NCI-H2196 (cell line): ENCODE measurements around the gene RELCH.
"Not testable (repeated sequence)": the region's sequence is repeated elsewhere in the genome, so short reads cannot be mapped to it uniquely, and the experiment has no call there.

Source experiments
- DNase-seq: peaks from one replicate; lab custom pipeline; 2025; ENCODE audit not compliant: unreplicated experiment; lab: John Stamatoyannopoulos, UW

RELCH gene, protein sequence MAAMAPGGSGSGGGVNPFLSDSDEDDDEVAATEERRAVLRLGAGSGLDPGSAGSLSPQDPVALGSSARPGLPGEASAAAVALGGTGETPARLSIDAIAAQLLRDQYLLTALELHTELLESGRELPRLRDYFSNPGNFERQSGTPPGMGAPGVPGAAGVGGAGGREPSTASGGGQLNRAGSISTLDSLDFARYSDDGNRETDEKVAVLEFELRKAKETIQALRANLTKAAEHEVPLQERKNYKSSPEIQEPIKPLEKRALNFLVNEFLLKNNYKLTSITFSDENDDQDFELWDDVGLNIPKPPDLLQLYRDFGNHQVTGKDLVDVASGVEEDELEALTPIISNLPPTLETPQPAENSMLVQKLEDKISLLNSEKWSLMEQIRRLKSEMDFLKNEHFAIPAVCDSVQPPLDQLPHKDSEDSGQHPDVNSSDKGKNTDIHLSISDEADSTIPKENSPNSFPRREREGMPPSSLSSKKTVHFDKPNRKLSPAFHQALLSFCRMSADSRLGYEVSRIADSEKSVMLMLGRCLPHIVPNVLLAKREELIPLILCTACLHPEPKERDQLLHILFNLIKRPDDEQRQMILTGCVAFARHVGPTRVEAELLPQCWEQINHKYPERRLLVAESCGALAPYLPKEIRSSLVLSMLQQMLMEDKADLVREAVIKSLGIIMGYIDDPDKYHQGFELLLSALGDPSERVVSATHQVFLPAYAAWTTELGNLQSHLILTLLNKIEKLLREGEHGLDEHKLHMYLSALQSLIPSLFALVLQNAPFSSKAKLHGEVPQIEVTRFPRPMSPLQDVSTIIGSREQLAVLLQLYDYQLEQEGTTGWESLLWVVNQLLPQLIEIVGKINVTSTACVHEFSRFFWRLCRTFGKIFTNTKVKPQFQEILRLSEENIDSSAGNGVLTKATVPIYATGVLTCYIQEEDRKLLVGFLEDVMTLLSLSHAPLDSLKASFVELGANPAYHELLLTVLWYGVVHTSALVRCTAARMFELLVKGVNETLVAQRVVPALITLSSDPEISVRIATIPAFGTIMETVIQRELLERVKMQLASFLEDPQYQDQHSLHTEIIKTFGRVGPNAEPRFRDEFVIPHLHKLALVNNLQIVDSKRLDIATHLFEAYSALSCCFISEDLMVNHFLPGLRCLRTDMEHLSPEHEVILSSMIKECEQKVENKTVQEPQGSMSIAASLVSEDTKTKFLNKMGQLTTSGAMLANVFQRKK

DNA sequence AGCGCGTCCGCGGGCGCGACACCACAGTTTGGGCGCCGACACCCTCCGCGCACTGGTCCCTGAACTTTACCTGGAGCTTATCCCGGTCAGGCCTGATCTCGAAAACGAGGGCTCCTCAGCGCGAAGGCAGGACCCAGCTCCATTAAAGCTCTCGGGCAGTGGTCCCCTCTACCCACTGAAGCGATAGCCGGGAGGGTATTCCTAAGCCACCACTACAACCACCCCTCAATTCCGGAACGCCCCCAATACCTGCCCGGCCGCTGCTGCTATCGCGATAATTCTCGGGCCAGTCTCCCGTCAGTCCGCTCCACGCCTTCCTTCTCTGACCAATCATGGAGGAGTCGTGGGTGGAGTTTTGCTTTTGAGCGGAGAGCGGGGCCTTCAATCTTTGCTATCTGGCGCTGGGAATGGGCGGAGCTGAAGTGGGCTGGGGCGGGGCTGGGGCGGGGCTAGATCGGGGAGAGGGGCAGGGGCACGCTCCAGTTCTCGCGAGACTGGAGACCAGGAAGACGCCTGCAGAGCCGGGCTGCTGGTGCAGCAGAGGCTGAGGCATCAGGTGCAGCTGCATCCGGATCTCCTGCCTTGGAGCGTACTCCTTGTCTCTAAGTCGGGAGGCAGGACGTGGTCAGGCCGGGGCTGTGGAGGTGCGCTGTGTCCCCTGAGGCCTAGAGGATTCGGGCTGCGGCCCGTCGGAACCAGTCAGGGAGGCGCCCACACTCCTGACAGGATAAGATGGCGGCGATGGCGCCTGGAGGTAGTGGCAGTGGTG is at the start of gene RELCH, which contains the start of gene PIGN:
Gene RELCH, plus strand, starts transcription at position 482 of the 769 bp plus-strand sequence. Its CDS starts 251 bp downstream, at position 733.
Gene PIGN, minus strand, starts transcription at position 283 of the 769 bp plus-strand sequence. CDS start 25,703 bp downstream, outside the sequence.
- peak; percentile 97 for DNase-seq

DNA sequence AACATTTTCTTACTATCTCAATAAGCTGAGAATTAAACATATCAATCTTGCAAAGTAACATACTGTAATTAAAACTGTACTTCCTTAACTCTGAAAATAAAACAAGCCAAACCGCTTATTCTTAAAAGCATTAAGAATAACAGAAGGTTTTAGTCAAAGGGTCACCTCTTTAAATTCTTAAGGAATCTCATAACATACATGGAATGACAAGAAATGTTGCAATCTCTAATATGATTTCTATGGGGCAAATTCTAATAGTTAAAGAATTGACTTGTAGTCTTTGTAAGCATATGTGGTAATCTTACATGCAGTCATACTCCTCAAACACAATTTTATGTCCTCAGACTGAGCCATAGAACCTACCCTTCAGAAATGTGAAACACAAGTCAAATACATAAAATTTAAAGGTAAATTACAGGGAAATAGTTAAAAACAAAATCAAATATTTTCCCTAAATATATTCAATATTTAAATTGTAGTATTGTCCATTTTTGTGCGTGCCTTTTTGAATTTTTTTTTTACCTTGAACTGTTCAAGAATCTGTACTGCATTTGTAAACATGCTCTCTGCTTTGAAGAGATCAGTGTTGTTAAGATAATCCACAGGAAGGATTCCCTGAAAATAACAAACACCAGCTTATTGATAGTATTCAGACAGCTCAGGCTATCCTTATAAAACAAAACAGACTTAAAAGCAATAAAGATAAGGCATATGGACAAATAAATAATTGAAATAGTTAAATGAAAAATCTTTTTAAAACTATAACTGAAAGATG is 48.4 kb upstream of the RELCH start:
- DNase-seq = no peak

DNA sequence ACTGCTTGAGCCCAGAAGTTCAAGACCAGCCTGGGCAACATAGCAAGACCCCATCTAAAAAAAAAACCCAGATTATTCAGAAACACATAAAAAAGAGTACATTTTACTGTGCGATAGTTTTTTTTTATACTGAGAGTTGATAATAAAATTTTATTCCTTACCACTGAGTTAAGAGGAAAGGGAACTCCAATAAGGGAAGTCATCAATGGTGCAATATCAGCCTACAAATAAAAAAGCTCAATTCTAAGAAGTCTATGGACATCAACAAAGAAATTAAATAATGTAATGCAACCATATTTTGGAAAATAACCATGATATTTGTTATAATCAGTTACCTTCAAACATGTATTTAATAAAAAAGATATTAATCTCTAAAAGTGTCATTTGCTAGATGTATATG is 46.8 kb upstream of the RELCH start:
- no peak for DNase-seq

DNA sequence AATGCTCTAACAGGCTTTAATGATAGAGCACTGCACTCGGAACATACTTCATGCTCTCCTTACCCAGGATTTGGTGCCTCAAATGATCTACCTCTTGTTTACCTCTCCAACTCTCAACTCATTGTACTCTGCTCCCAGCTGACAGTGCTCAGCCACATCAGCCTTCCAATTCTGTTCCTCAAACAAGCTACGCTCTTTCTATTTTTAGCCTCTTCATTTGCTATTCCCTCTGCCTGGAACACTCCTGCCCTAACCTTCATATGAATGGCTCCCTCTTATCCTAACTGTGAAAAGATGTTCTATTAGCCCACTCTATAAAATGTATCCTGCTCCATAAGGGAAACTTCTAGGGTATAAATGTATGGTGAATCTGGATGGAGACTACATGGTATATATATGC is 42.7 kb upstream of the RELCH start:
- no peak for DNase-seq

DNA sequence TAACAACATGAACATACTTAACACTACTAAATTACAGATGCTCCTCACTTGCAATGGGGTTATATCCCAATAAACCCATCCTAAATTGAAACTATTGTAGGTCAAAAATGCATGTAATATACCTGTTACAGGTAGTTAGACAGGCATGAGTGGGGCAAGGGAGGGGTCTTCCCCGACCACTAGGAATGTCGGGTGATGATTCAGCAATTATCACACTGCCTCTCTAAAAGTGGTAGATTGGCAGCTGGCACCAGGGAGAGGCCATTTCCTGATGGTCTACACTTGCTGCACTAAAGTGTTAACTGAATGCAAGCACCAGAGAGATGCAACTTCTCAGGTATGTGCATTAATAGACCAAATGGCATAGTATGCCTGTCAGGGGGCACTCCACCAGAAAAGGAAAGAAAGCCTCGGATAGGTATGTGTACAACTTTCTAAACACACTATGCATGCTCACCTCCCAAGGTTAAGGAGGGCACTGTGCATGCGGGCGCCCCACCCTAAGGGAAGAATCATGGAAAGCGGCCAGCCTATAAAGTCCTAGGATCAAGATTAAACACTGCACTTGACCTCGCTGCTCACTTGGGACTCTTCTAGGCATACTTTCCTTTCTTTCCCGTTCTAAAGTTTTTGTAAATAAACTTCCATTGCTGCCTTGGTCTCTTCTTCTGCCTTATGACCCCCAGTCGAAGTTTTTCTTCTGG is 35.8 kb upstream of the RELCH start:
- no peak for DNase-seq

DNA sequence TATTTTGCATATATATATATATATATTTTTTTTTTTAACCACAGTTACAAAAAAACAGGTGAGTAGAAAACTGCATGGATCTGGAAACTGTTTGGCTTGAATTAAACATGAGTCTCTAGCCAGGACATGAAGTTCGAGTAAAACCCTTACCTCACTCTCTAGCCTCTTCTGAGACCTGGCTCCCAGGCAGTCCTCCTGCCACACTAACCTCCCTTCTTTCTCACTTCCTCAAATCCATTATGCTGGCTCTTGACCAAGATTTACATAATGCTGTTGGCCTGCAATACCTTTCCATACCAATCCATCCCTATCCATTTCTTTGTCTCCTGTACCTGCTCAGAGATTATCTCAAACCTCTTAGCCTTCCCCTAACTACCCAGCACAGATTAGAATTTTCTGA is 34.2 kb upstream of the RELCH start:
- DNase-seq = no peak

DNA sequence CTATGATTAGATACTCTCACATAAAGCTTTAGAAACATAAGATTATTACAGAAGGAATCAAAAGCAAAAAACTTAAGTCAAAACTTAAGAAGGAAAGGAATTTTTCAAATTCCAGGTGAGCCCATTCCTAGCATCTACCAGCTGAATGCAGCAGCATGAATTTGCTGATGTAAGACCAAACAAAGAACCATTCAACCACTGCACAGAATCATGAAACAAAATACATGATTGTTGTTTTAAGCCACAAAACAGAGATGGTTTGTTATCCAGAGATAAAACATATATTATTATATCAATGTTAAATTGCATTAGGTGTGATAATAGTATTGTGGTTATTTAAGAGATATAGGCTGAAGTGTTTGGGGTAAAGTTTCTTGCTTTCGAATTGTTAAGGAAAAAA is 29.2 kb upstream of the RELCH start:
- DNase-seq = no peak

DNA sequence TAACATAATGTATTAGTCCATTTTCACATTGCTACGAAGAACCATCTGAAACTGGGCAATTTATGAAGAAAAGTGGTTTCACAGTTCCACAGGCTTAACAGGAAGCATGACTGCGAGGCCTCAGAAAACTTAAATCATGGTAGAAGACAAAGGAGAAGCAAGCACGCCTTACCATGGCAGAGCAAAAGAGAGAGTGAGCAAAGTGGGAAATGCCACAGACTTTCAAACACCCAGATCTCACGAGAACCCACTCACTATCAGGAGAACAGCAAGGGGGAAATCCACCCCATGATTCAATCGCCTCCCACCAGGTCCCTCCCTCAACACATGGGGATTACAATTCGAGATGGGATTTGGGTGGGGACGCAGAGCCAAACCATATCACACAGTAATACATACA is 22.7 kb upstream of the RELCH start:
- no peak for DNase-seq

DNA sequence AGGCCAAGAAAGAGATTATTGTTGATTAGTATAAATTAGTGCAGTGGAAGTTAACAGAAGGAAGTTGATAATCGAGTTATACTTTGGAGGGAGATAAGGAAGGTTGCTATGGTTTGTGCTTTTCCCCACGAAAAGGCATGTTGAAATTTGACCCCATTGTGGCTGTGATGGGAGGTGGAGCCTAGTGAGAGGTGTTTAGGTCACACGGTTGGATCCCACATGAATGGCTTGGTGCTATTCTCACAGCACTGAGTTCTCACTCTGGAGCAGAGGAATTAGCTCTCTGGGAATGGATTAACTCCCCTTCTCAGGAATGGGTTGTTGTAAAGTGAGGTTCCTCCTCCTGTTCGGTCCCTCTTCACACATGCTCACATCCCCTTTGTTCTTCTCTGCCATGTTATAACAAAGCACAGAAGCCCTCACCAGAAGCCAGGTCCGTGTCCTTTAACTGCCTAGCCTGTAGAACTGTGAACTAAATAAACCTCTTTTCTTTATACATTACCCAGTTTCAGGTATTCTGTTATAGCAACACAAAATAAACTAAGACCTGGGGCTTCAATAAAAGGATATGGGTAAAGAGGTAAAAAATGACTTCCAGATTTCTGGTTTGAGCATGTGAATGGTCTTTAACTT is 22.1 kb upstream of the RELCH start:
- no peak for DNase-seq

DNA sequence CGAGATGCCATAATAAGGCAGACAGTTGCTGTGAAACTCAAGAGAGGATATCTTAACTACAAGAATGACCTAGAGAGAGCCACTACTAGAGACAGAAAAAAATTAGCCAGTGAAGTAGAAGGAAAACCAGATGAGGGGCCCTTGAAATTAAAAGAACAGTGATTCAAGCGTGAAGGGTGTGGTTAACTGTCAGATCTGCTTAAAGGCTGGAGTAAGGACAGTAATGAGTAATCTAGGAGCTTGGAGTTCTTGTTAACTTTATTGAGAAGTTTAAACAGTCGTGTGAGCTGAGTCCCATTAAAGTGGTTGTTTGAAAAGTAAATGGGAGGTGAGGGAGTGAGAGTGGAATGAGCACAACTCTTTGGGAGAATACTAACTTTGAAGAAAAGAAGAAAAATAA is 21.5 kb upstream of the RELCH start:
- no peak for DNase-seq

DNA sequence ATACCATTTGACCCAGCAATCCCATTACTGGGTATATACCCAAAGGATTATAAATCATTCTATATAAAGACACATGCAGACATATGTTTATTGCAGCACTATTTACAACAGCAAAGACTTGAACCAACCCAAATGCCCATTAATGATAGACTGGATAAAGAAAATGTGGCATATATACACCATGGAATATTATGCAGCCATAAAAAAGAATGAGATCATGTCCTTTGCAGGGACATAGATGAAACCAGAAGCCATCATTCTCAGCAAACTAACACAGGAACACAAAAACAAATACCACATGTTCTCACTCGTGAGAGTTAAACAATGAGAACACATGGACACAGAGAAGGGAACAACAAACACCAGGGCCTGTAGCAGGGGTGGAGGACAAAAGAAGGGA is 20.5 kb upstream of the RELCH start:
- not testable (repeated sequence) for DNase-seq

DNA sequence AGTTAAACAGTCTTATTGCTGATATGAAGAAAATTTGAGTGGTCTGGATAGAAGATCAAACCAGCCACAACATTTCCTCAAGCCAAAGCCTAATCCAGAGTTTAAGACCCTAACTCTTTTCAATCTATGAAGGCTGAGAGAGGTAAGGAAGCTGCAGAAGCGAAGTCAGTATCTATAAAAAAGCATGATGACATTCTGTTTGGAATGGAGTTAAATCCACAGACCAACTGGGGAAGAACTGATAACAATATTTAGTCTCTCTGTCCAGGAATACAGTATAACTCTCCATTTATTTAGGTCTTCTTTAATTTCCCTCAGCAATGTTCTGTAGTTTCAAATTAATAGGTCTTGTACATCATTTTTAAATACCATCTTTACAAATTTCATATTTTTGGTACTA is 16.2 kb upstream of the RELCH start:
- DNase-seq = no peak

DNA sequence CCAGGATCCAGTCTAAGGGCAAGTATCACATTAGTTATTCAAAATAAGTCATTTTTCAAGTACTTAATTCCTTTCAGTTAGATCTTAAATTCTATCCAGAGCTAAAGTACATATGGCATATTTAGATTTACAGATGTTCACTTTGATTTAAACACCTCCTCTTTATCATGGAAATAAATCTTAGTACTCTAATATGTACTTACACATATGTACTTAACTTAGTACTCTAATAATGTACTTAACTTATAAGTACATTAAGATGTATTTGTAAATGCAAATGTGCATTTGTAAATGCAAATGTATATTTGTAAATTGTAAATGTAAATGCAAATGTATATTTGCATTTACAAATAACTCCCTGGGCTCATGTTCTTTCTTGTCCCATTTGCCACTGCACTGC is 14.8 kb upstream of the RELCH start:
- DNase-seq = no peak

DNA sequence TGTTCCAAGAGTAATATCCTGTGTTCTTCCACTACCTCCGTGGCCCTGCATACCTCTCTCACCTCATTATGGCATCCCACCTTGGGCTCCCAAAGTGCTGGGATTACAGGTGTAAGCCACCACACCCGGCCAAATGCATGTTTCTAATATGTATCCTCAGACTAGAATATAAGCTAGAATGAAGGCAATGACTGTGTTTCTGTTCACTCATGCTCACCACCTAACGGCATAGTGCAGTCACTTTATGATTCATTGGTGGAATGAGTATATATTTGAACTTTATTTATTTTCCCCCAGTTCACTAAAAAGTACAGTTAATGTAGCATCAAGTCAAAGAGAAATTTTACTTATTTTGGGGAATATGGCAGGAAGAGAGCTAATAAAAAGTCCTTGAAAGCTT is 11.5 kb upstream of the RELCH start:
- DNase-seq = no peak

DNA sequence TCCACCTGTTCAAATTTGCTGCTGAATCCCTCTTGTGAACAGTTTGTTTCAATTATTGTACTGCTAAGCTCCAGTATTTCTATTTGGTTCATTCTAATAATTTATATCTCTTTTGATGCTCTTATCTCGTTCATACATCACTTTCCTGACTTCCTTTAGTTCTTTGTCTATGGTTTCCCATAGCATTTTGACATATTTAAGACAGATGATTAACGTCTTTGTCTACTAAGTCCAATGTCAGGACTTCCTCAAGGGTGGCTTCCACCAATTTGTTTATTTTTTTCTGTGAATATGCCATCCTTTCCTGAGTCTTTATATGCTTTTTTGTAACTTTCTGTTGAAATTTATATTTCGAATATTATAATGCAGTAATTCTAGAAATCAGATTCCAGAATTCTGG is 9.8 kb upstream of the RELCH start:
- no peak for DNase-seq

DNA sequence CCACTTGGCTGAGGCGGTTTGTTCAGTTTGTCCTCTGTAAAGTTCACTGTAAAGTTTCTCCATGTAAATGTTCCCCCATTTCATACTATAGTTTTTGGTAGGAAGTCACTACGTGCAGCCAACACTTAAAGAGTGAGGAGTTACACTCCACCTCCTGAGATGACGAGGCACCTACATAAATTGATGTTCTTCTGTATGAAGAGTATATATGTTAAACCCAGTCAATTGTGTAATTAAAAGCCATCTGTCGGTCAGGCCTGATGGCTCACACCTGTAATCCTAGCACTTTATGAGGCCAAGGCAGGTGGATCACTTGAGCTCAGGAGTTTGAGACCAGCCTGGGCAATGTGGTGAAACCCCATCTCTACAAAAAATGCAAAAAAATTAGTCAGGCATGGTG is 7.8 kb upstream of the RELCH start:
- DNase-seq = no peak

DNA sequence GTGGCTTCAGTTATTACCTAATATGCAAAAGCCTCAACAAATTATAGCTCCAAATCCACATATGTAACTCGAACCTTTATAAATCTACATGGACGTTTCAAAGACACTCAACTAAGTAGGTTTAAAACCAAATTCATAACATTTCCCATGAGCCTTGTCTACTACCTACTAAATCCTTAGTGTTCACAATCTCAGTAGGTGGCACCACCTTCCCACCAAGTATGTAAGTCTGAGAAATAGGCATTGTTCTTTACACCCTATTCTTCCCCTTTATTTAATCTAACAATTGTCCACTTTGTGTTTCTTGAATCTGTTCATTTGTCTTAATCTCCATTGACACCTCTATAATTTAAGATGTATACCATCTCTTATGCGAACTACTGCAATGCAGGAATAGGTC is 4.8 kb upstream of the RELCH start:
- DNase-seq = no peak

DNA sequence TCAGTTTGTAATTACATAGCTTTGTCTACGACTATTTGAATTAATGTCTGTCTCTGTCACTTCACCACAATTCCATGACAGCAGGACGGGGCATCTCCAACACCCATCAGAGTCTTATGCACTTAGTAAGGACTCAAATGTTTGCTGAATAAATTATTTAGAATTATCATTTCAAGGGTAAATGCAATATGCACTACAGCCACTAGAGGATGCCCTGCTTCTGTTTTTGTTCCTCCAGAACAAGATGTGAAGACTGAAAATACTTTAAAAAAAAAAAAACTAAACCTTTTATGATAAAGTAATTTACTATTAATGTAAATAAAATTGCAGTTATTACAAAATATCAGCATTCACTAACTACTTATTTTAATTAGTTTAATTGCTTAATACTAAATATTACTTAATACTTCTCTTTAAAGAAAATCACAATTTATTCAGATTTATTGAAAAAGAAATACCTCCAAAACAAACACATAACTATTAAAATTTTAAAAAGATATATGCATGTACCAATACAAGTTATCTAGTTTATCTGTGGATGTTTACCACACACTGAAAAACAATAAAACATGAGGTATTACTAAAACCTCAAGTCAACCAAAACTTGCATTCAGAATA is 3.4 kb upstream of the RELCH start:
- peak; percentile 64 for DNase-seq

DNA sequence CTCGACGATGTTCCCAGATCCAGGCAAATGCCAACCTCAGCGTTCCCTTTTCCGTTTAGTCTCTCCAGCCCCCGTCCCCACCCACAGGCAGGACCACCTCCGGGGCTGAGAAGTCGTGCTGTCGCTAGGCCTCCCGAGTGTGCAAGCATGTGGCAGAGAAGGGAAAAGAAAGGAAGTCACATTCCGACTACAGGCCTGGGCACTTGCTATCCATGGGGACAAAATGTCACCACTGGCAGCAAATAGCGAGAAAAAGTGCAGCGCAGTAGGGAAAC is 619 bp upstream of the RELCH start:
- DNase-seq = no peak
